GM06990 (cell line): ENCODE results near the gene CATSPER4.

Experiments
- DNase-seq: peaks from one replicate; pipeline ENCODE4 v3.0.0-alpha.2; 2011; ENCODE audit not compliant: insufficient read length; ENCODE audit errors: extremely low read depth
- H3K27me3 ChIP-seq: replicated peaks from 2 replicates; pipeline ENCODE4 v1.6.0; 2011; ENCODE audit warnings: low read length; ENCODE audit not compliant: control insufficient read depth, insufficient read depth
- H3K36me3 ChIP-seq: 2 replicates; pipeline ENCODE4 v1.5.1; 2011; ENCODE audit warnings: low read length; ENCODE audit not compliant: control insufficient read depth, insufficient read depth
- H3K4me3 ChIP-seq: replicated peaks from 2 replicates; pipeline ENCODE4 v1.5.1; 2011; ENCODE audit warnings: low read depth, mild to moderate bottlenecking, control low read depth, low read length
- TF ChIP-seq, protein P1 (sequence below): IDR thresholded peaks from 2 replicates; pipeline ENCODE4 v1.5.1; 2011; ENCODE audit warnings: low read length, control low read depth, mild to moderate bottlenecking, inconsistent platforms; ENCODE audit not compliant: insufficient read depth, poor library complexity, severe bottlenecking

CATSPER4 gene

DNA sequence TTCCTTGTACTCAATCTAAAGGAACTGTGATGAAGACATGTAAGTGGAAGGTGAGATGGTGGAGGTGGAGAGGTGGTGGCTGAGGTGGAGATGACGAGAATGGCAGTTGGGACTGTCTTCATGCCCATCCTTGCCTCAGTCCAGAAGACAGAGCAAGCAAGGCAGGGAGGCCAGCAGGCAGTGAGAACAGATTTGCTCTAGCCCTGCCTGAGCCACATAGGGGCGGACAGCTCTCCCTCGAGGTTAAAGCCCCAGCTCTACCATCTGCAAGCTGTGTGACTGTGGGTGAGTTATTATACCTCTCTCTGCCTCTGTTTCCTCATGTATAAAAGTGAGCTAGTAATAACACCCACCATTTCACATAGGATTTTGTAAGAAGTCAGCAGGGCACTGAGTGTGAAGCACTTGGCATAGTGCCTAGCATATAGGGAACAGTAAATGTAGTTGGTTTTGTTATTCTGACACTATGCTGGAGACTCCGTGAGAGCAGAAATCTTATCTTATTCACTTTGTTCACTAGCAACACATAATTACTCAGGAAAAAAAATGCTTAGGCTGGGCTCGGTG, 36.4 kb upstream of the CATSPER4 start:
- peaks cover 9% of the 10 kb centered on the region for H3K27me3 ChIP-seq
- H3K36me3 ChIP-seq, result no peaks in the 10 kb centered on the region
- H3K4me3 ChIP-seq, result no peak overlapping the region
- DNase-seq, result no peak
- TF ChIP-seq, protein P1, sequence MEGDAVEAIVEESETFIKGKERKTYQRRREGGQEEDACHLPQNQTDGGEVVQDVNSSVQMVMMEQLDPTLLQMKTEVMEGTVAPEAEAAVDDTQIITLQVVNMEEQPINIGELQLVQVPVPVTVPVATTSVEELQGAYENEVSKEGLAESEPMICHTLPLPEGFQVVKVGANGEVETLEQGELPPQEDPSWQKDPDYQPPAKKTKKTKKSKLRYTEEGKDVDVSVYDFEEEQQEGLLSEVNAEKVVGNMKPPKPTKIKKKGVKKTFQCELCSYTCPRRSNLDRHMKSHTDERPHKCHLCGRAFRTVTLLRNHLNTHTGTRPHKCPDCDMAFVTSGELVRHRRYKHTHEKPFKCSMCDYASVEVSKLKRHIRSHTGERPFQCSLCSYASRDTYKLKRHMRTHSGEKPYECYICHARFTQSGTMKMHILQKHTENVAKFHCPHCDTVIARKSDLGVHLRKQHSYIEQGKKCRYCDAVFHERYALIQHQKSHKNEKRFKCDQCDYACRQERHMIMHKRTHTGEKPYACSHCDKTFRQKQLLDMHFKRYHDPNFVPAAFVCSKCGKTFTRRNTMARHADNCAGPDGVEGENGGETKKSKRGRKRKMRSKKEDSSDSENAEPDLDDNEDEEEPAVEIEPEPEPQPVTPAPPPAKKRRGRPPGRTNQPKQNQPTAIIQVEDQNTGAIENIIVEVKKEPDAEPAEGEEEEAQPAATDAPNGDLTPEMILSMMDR, result no peak

DNA sequence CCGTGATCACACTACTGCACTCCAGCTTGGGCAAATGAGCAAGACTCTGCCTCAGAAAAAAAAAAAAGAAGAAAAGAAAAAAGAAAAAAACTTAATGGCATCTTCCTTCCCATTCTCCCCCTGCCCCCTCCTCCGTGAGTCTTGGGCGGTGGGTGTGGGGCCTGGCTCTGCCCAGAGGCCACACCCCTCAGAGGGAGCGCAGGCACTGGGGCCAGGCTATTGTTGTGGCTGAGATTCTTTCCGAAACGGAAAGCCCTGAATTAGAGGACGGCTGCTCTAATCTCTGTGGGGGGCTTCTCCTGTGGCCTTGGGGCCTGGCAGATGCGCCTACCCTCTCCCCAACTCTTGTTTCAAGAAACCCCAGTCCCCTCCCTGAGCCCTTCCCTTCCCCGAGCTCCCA, 35.7 kb upstream of the CATSPER4 start:
- H3K4me3 ChIP-seq, result no peak overlapping the region

DNA sequence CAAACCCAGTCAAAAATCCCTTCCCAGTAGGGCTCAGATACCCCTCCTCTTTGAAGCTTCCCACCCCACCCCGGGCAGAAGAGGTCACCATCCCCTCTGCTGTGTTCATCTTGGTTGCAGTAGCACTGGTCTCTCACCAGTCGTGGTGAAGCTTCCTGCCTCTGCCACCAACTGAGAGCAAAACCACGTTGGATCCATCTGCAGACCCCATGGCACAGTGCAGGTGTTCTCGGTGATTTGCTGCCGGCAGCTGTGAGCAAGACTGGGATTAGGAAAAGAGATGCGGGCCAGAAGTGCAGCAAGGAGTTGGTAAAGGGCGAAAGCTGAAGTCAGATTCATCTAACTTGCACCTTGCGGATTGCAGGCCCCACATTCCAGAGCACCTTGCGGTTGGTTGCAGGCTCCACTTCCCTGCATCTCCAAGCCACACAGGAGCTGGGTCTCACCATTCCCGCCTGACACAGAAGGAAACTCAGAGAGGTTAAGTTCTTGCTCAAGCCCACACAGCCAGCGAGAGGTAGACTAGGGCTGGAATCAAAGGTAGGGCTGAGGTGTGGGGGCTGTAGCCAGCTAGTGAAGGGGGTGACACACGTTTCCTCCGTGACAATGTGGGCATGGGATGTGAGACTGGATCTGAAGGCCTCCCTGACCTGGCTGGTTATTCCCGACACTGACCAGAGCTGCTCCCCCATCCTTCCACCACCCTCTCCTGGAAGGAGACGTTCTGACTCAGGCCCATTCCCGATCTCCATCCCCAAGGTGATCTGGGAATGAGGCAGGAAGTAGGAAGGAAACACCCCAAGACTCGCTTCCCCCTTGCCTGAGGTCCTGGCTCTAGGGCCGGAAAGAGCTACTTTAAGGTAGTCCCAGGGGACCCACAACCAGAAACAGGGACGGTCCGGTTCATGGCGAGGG, 34.8 kb upstream of the CATSPER4 start:
- H3K27me3 ChIP-seq, result peaks cover 9% of the 10 kb centered on the region
- no peak overlapping the region for H3K4me3 ChIP-seq
- TF ChIP-seq, protein P1, result no peak
- no peaks in the 10 kb centered on the region for H3K36me3 ChIP-seq
- DNase-seq, result no peak

More for the DNA sequence above, 35.7 kb upstream of the CATSPER4 start:
- Histone ChIP-seq H3K27me3 (peaks cover 9% of the 10 kb centered on the region), H3K36me3 (no peaks in the 10 kb centered on the region)
- DNase-seq, result no peak
- TF ChIP-seq, protein P1, result no peak

DNA sequence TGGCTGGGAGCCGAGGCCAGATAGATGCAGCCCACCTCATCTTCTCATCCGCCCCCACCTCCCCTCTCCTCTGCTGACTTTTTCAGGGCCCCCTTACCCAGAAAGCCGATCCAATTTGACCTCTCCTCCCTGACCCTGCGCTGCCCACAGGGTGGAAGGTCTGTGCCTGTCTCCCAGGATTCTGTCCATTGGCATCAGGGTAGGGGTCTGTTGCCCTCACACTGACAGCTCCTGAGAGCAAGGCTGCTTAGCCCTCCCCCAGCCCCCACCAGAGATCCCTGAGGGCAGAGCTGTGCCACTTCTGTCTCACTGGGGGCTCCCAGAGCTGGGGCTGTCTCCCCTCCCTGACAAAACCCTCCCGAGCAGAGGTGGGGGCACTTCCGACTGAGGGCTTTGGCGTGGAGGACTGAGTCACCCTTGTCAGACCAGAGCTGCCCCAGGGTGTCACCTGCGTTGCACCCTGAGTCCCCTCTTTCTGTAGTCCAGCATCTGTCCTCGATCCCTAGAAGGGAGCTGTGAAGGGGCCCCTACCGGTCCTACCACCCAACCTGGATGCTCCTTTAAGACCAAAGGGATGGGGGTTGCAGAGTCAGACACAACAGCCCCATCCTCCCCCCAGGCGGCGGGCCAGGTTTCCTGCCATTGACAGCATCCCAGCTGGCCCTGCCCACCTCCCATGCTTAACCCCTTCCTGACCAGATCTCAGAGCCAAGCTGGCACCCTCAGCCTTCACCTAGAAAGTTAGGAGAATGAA, 33.9 kb upstream of the CATSPER4 start:
- DNase-seq, result no peak
- H3K4me3 ChIP-seq, result no peak overlapping the region
- TF ChIP-seq, protein P1, result no peak
- H3K27me3 ChIP-seq, result peaks cover 6% of the 10 kb centered on the region
- no peaks in the 10 kb centered on the region for H3K36me3 ChIP-seq

DNA sequence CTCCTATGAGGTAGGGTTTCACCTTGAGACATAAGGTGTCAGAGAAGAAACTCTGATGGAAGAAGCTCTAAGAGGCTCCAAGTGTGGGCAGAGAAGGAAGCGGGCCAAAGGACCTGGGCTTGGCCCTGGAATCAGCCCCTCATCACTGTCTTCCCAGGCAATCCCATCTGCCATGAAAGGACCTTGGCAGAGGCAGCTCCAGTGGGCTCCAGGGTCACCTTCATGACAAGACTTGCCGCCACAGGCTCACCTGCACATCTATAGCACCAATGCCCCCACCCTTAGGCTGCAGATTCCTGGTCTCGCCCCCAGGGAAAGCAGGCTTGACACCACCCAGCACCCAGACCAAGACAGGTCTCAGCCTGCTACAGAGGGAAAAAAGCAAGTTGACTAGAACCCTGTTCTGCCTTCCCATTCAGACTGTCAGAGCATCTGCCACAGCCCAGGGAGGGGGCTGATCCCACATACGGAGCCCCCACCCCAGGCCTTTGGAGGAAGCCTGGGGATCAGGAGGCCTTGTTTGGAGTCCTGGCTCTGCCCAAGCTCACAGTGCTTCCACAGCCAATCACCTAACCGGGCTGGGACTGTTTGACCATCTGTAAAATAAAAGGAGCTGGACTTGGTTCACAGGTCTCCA, 32.0 kb upstream of the CATSPER4 start:
- H3K36me3 ChIP-seq, result no peaks in the 10 kb centered on the region
- DNase-seq, result no peak
- TF ChIP-seq, protein P1, result no peak
- no peak overlapping the region for H3K4me3 ChIP-seq
- peaks cover 6% of the 10 kb centered on the region for H3K27me3 ChIP-seq
